Activated CD8-positive, alpha-beta T cell treated with anti-CD3 and anti-CD28 coated beads for 36 hours (primary cell): ENCODE results near the gene MOV10L1. TPM values are rescaled to one million over a fixed set of nuclear protein-coding genes. Genes with fewer than 3 reads are reported as not detected.

Source experiments
- ATAC-seq: fragments of 200-7000 bp; cut with Tn5 transposase; one replicate; pipeline ENCODE4 v1.10.0; 2021; ENCODE audit warnings: mild to moderate bottlenecking, moderate library complexity
- CTCF ChIA-PET: fragments of 350-600 bp; sonication (Branson Sonifier 250); formaldehyde crosslinking; loops from one replicate; lab custom pipeline; 2021; ENCODE audit warnings: antibody characterized with exemption; lab: Charles Lee
- POLR2A ChIA-PET: fragments of 350-600 bp; sonication (Branson Sonifier 250); formaldehyde crosslinking; loops from one replicate; lab custom pipeline; 2021; ENCODE audit warnings: antibody characterized with exemption; lab: Charles Lee
- DNase-seq: peaks from one replicate; pipeline ENCODE4 v3.0.0-alpha.2; 2020
- H3K27ac Mint-ChIP-seq: one replicate; pipeline ENCODE4 v1.8.0; 2021; ENCODE audit warnings: mild to moderate bottlenecking, mixed read lengths
- H3K27me3 Mint-ChIP-seq: one replicate; pipeline ENCODE4 v1.8.0; 2021; ENCODE audit warnings: mixed read lengths
- H3K36me3 Mint-ChIP-seq: one replicate; pipeline ENCODE4 v1.8.0; 2021; ENCODE audit warnings: low read depth, mixed read lengths
- H3K4me1 Mint-ChIP-seq: one replicate; pipeline ENCODE4 v1.8.0; 2021; ENCODE audit warnings: low read depth, mixed read lengths
- H3K4me3 Mint-ChIP-seq: one replicate; pipeline ENCODE4 v1.8.0; 2021; ENCODE audit warnings: mild to moderate bottlenecking, moderate library complexity, mixed read lengths
- H3K9me3 Mint-ChIP-seq: one replicate; pipeline ENCODE4 v1.8.0; 2021; ENCODE audit warnings: mixed read lengths
- intact Hi-C: fragments of 100-400 bp; cut with micrococcal nuclease; formaldehyde crosslinking; loops from one replicate; pipeline ENCODE4 v1.10.0; 2022
- total RNA-seq, 2 experiments: library from RNA; stranded (reverse); gene quantifications; one replicate each; pipeline ENCODE4 v1.2.3, GENCODE V29; 2021
- TF ChIP-seq, protein P1 (sequence below): fragments of 200-600 bp; IDR thresholded peaks from one replicate; pipeline ENCODE4 v1.8.0; 2022; ENCODE audit warnings: antibody characterized with exemption, mild to moderate bottlenecking

MOV10L1 gene
- total RNA-seq, 2 experiments from 2014 or later = 0.34 TPM; not detected in 1

DNA sequence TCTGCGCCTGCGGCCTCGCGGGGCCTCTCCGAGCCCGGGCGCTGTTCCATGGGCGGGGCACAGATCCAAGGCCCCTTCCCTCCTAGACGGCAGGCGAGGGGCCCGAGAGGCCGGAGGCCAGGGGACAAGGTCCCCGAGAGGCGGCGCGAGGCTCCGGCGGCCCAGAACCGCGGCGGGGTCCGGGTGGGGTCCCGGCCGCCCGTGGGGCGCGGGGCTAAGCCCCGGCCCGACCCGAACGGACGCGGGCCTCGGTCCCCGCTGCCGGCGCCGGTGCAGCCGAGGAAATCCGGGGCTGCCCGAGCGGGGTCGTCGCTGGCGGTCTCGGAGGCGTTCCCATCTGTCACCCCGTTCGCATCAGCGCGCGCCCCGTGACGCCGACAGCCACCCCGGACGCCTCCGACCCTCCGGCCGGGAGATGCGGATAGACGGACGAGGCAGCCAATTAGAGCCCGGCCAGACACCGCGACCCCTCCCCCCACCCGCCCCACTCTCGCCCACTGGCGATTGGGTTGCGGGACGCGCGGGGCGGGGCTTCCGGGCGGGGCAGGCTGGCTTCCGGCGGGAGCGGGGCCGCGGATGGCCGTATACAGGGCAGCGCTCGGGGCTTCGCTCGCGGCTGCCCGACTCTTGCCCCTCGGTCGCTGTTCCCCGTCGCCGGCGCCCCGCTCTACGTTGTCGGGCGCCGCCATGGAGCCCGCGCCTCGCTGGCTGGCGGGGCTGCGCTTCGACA lies 110.8 kb downstream of the MOV10L1 start, which contains the start of gene SELENOO:
Gene SELENOO, plus strand, starts transcription at position 551 of the 730 bp plus-strand sequence. Its CDS starts 26 bp downstream, at position 577.
- peak within 1 kb of the TSS; percentile 64 for H3K27ac Mint-ChIP-seq
- ChIA-PET POLR2A (interaction anchor here (0.9 to 2.1 kb wide), 6 partner anchors 10 to 29 kb away, joined by 3 to 11 read pairs (median 4); no protein-coding TSS in a partner anchor), CTCF (no interaction called here)
- intact Hi-C loops = no loop called here
- TF ChIP-seq, protein P1, sequence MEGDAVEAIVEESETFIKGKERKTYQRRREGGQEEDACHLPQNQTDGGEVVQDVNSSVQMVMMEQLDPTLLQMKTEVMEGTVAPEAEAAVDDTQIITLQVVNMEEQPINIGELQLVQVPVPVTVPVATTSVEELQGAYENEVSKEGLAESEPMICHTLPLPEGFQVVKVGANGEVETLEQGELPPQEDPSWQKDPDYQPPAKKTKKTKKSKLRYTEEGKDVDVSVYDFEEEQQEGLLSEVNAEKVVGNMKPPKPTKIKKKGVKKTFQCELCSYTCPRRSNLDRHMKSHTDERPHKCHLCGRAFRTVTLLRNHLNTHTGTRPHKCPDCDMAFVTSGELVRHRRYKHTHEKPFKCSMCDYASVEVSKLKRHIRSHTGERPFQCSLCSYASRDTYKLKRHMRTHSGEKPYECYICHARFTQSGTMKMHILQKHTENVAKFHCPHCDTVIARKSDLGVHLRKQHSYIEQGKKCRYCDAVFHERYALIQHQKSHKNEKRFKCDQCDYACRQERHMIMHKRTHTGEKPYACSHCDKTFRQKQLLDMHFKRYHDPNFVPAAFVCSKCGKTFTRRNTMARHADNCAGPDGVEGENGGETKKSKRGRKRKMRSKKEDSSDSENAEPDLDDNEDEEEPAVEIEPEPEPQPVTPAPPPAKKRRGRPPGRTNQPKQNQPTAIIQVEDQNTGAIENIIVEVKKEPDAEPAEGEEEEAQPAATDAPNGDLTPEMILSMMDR = no peak
- H3K27me3 Mint-ChIP-seq = no peaks in the 10 kb centered on the region
- peak within 1 kb of the TSS; percentile 83 for H3K4me3 Mint-ChIP-seq
- peaks cover 27% of the 10 kb centered on the region for H3K4me1 Mint-ChIP-seq
- DNase-seq = peak; percentile 94
- peak; percentile 95 for ATAC-seq
- peaks cover 19% of the 10 kb centered on the region for H3K36me3 Mint-ChIP-seq
- no peaks in the 10 kb centered on the region for H3K9me3 Mint-ChIP-seq

DNA sequence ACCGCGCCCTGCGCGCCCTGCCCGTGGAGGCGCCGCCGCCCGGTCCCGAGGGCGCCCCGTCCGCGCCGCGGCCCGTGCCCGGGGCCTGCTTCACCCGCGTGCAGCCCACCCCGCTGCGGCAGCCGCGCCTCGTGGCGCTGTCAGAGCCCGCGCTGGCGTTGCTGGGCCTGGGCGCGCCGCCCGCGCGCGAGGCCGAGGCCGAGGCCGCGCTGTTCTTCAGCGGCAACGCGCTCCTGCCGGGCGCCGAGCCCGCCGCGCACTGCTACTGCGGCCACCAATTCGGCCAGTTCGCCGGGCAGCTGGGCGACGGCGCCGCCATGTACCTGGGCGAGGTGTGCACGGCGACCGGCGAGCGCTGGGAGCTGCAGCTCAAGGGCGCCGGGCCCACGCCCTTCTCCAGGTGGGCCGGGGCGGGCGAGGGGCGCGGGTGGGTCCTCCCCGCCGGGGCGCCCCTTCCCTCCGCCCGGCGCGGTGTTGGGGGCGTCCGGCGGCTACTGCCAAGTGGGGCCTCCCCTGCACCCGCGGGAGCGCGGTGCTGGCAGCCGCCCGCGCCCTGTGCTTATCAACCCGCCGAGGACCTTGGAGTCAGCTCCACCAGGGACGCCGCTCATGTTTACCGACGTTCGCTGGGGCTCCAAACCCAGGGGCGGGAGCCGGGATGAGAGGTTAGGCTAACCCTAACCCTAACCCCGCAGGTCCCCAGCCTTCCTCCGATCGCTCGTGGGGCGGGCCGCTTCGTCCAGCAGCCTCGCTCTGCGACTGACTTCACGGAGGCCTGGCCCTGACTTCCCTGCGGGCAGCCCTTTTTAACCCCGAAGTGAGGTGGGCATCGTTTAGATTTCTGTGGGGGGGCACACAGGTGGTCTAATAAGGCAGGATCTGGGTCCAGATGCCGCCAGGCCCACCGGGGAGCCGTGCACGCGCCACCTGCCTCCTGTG lies 111.7 kb downstream of the MOV10L1 start:
- Mint-ChIP-seq H3K4me3 (peak overlapping the region; percentile 83), H3K27me3 (no peaks in the 10 kb centered on the region), H3K9me3 (no peaks in the 10 kb centered on the region), H3K27ac (peak overlapping the region; percentile 43), H3K36me3 (peaks cover 19% of the 10 kb centered on the region), H3K4me1 (peaks cover 27% of the 10 kb centered on the region)
- intact Hi-C loops = no loop called here
- TF ChIP-seq, protein P1 = no peak
- no peak for DNase-seq
- ATAC-seq = peak; percentile 16
- ChIA-PET CTCF (no interaction called here), POLR2A (interaction anchor here (0.6 to 1.8 kb wide), 5 partner anchors 10 to 300 kb away, joined by 3 to 11 read pairs (median 3); no protein-coding TSS in a partner anchor)

DNA sequence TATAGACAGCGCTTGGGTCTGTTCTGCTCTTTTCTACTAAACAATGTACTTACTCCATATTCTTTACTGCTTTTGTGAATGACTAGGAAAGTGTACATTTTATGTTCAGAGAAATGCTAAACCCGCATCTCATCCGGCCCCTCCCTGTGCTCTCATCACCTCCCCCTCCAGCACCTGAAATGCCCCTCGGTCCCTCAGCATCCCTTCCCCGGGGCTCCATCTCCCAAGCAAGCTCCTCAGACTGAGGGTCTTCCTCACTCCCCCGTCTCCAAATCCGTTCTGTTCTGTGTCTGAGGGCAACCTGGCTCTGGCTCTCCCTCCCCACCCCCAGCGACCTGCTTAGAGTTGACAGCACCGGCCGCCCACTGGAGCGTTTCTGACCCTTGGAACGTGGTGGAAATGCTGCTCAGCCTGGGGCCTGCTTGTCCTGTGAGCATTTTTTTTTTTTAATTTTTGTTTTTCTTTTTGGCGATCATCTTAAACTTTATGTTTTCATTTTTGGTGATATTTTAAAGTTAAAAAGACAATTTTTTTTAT lies 112.4 kb downstream of the MOV10L1 start:
- H3K36me3 Mint-ChIP-seq = peaks cover 19% of the 10 kb centered on the region
- intact Hi-C loops = no loop called here
- ChIA-PET CTCF (no interaction called here), POLR2A (interaction anchor here (0.6 to 1.8 kb wide), 3 partner anchors 11 to 300 kb away, joined by 3 to 11 read pairs (median 3); no protein-coding TSS in a partner anchor)
- H3K4me1 Mint-ChIP-seq = peaks cover 27% of the 10 kb centered on the region
- TF ChIP-seq, protein P1 = no peak
- peak overlapping the region; percentile 83 for H3K4me3 Mint-ChIP-seq
- peak overlapping the region; percentile 43 for H3K27ac Mint-ChIP-seq
- no peaks in the 10 kb centered on the region for H3K9me3 Mint-ChIP-seq
- DNase-seq (no peak), ATAC-seq (no peak)
- H3K27me3 Mint-ChIP-seq = no peaks in the 10 kb centered on the region

DNA sequence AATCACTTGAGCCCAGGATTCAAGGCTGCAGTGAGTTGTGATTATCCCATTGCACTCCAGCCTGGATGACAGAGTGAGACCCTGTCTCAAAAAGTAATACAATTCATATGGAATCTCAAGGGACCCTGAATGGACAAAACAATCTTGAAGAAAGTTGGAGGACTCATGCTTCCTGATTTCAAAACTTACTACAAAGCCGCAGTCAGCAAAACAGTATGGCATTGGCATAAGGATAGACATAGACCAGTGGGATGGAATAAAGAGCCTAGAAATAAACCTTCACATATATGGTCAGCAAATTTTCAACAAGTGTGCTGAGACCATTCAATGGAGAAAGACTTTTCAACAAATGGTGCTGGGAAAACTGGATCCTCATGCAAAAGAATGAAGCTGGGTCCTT lies 113.5 kb downstream of the MOV10L1 start:
- H3K27ac Mint-ChIP-seq = no peak overlapping the region
- ATAC-seq = no peak
- TF ChIP-seq, protein P1 = no peak
- POLR2A ChIA-PET = no interaction called here
- H3K9me3 Mint-ChIP-seq = no peaks in the 10 kb centered on the region
- H3K36me3 Mint-ChIP-seq = peaks cover 19% of the 10 kb centered on the region
- H3K4me1 Mint-ChIP-seq = peaks cover 27% of the 10 kb centered on the region
- no peaks in the 10 kb centered on the region for H3K27me3 Mint-ChIP-seq
- no peak overlapping the region for H3K4me3 Mint-ChIP-seq
- CTCF ChIA-PET = interaction anchor here (1.0 kb wide), 1 partner anchor 54 kb away, joined by 3 read pairs; no protein-coding TSS in a partner anchor
- intact Hi-C loops = no loop called here
- DNase-seq = no peak
